Calu3 (cell line): ENCODE results near the gene KBTBD4. TPM values are rescaled to one million over a fixed set of nuclear protein-coding genes. Genes with fewer than 3 reads are reported as not detected.

Experiments
- BruUV-seq: library from RNA; stranded (reverse); fragments of 400-500 nt; replicated peaks from 2 replicates; lab custom pipeline; 2021; lab: Mats Ljungman, UMichigan
- CTCF ChIA-PET: fragments of 300-600 bp; sonication (Branson Sonifier 250); formaldehyde crosslinking; loops from one replicate; lab custom pipeline; 2022; ENCODE audit warnings: antibody characterized with exemption; lab: Charles Lee
- DNase-seq: peaks from one replicate; pipeline ENCODE4 v3.0.0; 2022
- H3K27ac Mint-ChIP-seq: one replicate; pipeline ENCODE4 v1.8.0; 2022; ENCODE audit warnings: mixed read lengths; ENCODE audit not compliant: unreplicated experiment
- H3K27me3 Mint-ChIP-seq: one replicate; pipeline ENCODE4 v1.8.0; 2022; ENCODE audit warnings: mixed read lengths; ENCODE audit not compliant: unreplicated experiment
- H3K36me3 Mint-ChIP-seq: one replicate; pipeline ENCODE4 v1.8.0; 2022; ENCODE audit warnings: mild to moderate bottlenecking, moderate library complexity, mixed read lengths; ENCODE audit not compliant: insufficient read depth, unreplicated experiment
- H3K4me1 Mint-ChIP-seq: one replicate; pipeline ENCODE4 v1.8.0; 2022; ENCODE audit warnings: mild to moderate bottlenecking, low read depth, mixed read lengths; ENCODE audit not compliant: unreplicated experiment
- H3K4me3 Mint-ChIP-seq: one replicate; pipeline ENCODE4 v1.8.0; 2022; ENCODE audit warnings: mild to moderate bottlenecking, low read depth, moderate library complexity, mixed read lengths; ENCODE audit not compliant: unreplicated experiment
- H3K9me3 Mint-ChIP-seq: one replicate; pipeline ENCODE4 v1.8.0; 2022; ENCODE audit warnings: low read depth, mixed read lengths; ENCODE audit not compliant: unreplicated experiment
- CTCF ChIP-seq: fragments of 200-600 bp; IDR thresholded peaks from one replicate; pipeline ENCODE4 v1.8.0; 2022; ENCODE audit warnings: antibody characterized with exemption; ENCODE audit not compliant: unreplicated experiment
- intact Hi-C: fragments of 100-400 bp; cut with micrococcal nuclease; formaldehyde crosslinking; loops from one replicate; pipeline ENCODE4 v1.10.0; 2022; ENCODE audit not compliant: unreplicated experiment
- total RNA-seq: library from RNA; stranded (reverse); gene quantifications from 2 replicates; pipeline ENCODE4 v1.2.3, GENCODE V29; 2022

Gene KBTBD4
- total RNA-seq, 1 experiment from 2014 or later = 14.6 TPM

- H3K4me1 Mint-ChIP-seq = no peaks in the 10 kb centered on the region
- no peak overlapping the region for H3K27ac Mint-ChIP-seq
- H3K9me3 Mint-ChIP-seq = no peaks in the 10 kb centered on the region
- BruUV-seq = no TSS peak
- H3K4me3 Mint-ChIP-seq = no peak overlapping the region
- no peaks in the 10 kb centered on the region for H3K27me3 Mint-ChIP-seq
- CTCF ChIA-PET = interaction anchor here (0.6 kb wide), 1 partner anchor 59 kb away, joined by 3 read pairs; no protein-coding TSS in a partner anchor
- DNase-seq = no peak
- TF ChIP-seq CTCF = no peak
- peaks cover 27% of the 10 kb centered on the region for H3K36me3 Mint-ChIP-seq
- intact Hi-C loops = no loop called here
Measured at GRCh38 chr11:47571357-47571729, 7.4 kb downstream of the KBTBD4 start.

GRCh38 chr11:47570651-47571356 lies 8.0 kb downstream of the KBTBD4 start:
- DNase-seq = no peak
- BruUV-seq = no TSS peak
- no peaks in the 10 kb centered on the region for H3K27me3 Mint-ChIP-seq
- intact Hi-C loops = no loop called here
- no peak for TF ChIP-seq CTCF
- H3K27ac Mint-ChIP-seq = no peak overlapping the region
- no peaks in the 10 kb centered on the region for H3K4me1 Mint-ChIP-seq
- H3K4me3 Mint-ChIP-seq = no peak overlapping the region
- H3K36me3 Mint-ChIP-seq = peaks cover 28% of the 10 kb centered on the region
- CTCF ChIA-PET = interaction anchor here (0.6 kb wide), 1 partner anchor 59 kb away, joined by 3 read pairs; no protein-coding TSS in a partner anchor
- no peaks in the 10 kb centered on the region for H3K9me3 Mint-ChIP-seq

- Mint-ChIP-seq H3K4me3 (no peak overlapping the region), H3K36me3 (peaks cover 30% of the 10 kb centered on the region), H3K4me1 (peaks cover 6% of the 10 kb centered on the region), H3K27me3 (no peaks in the 10 kb centered on the region), H3K9me3 (no peaks in the 10 kb centered on the region), H3K27ac (no peak overlapping the region)
- no peak for DNase-seq
- CTCF ChIA-PET = no interaction called here
- BruUV-seq = no TSS peak
- intact Hi-C loops = no loop called here
- TF ChIP-seq CTCF = no peak
Measured at GRCh38 chr11:47569646-47570045, 9.1 kb downstream of the KBTBD4 start.

GRCh38 chr11:47566149-47566698 lies 12.5 kb downstream of the KBTBD4 start:
- Mint-ChIP-seq H3K4me3 (peak overlapping the region; percentile 82), H3K27me3 (no peaks in the 10 kb centered on the region), H3K27ac (no peak overlapping the region), H3K4me1 (peaks cover 7% of the 10 kb centered on the region), H3K9me3 (no peaks in the 10 kb centered on the region), H3K36me3 (peaks cover 24% of the 10 kb centered on the region)
- DNase-seq = no peak
- CTCF ChIA-PET = interaction anchor here (0.5 to 0.7 kb wide), 3 partner anchors 105 to 140 kb away, joined by 3 to 4 read pairs (median 3); partner anchors contain the start of gene PSMC3
- intact Hi-C loops = no loop called here
- TF ChIP-seq CTCF = no peak
- BruUV-seq = no TSS peak
